GM12878 (cell line): ENCODE data around the gene IDH3A. TPM values are rescaled to one million over a fixed set of nuclear protein-coding genes. Genes with fewer than 3 reads are reported as not detected.

Source experiments
- ATF7 ChIP-seq: fragments of 450-650 bp; IDR thresholded peaks from 2 replicates; pipeline ENCODE4 v1.6.1; 2016; ENCODE audit warnings: low read depth, mild to moderate bottlenecking
- BHLHE40 ChIP-seq, 2 experiments: fragments of 450-650 bp in 1 of 2; IDR thresholded peaks; 2 replicates each; pipeline ENCODE4 v1.6.1; 2011 to 2017; ENCODE audit warnings: low read depth in 2 of 2, borderline replicate concordance in 1 of 2, improper control_type of control experiment in 1 of 2, low read length in 1 of 2, mild to moderate bottlenecking in 1 of 2
- CEBPB ChIP-seq, 2 experiments: fragments of 150-350 bp in 1 of 2; IDR thresholded peaks; 2 replicates each; pipeline ENCODE4 v1.6.1; 2012 to 2014; ENCODE audit warnings: low read depth in 2 of 2, low read length in 2 of 2, borderline replicate concordance in 1 of 2, inconsistent platforms in 1 of 2
- CHD1 ChIP-seq: IDR thresholded peaks from 2 replicates; pipeline ENCODE4 v1.6.1; 2012; ENCODE audit warnings: low read depth, low read length, improper control_type of control experiment
- CREB1 ChIP-seq: IDR thresholded peaks from 2 replicates; pipeline ENCODE4 v1.6.1; 2012; ENCODE audit warnings: low read depth, mild to moderate bottlenecking, inconsistent platforms
- EP300 ChIP-seq, 2 experiments: fragments of 150-350 bp in 1 of 2; IDR thresholded peaks; 2 replicates each; pipeline ENCODE4 v1.6.1; 2011 to 2012; ENCODE audit warnings: low read depth in 2 of 2, low read length in 2 of 2, borderline replicate concordance in 1 of 2, improper control_type of control experiment in 1 of 2, inconsistent platforms in 1 of 2; ENCODE audit not compliant: control insufficient read depth in 1 of 2
- GABPA ChIP-seq: IDR thresholded peaks from 2 replicates; pipeline ENCODE4 v1.6.1; 2014; ENCODE audit warnings: antibody characterized with exemption, low read depth, mild to moderate bottlenecking, inconsistent platforms
- GATAD2B ChIP-seq: fragments of 450-650 bp; conservative IDR thresholded peaks from 2 replicates; pipeline ENCODE4 v1.6.1; 2017; ENCODE audit warnings: low read depth, mild to moderate bottlenecking, moderate library complexity
- IRF4 ChIP-seq: IDR thresholded peaks from 2 replicates; pipeline ENCODE4 v1.6.1; 2011; ENCODE audit warnings: low read depth, low read length
- KAT2A ChIP-seq: conservative IDR thresholded peaks from 2 replicates; pipeline ENCODE4 v1.6.1; 2011; ENCODE audit warnings: low read depth, low read length; ENCODE audit not compliant: control insufficient read depth
- NFIC ChIP-seq: IDR thresholded peaks from 2 replicates; pipeline ENCODE4 v1.6.1; 2012; ENCODE audit warnings: low read depth, mild to moderate bottlenecking, inconsistent platforms, low read length, moderate library complexity
- RAD21 ChIP-seq: IDR thresholded peaks from 2 replicates; pipeline ENCODE4 v1.6.1; 2011; ENCODE audit warnings: mild to moderate bottlenecking, low read depth, low read length, moderate library complexity; ENCODE audit not compliant: insufficient read depth
- RAD51 ChIP-seq: fragments of 450-650 bp; IDR thresholded peaks from 2 replicates; pipeline ENCODE4 v1.6.1; 2016; ENCODE audit warnings: moderate library complexity, mild to moderate bottlenecking, inconsistent platforms
- SIX5 ChIP-seq: IDR thresholded peaks from 2 replicates; pipeline ENCODE4 v1.6.1; 2011; ENCODE audit warnings: mild to moderate bottlenecking, low read depth, low read length, moderate library complexity; ENCODE audit not compliant: severe bottlenecking
- SPI1 ChIP-seq: IDR thresholded peaks from 2 replicates; pipeline ENCODE4 v1.6.1; 2011; ENCODE audit warnings: low read depth, mild to moderate bottlenecking, low read length, moderate library complexity, borderline replicate concordance; ENCODE audit not compliant: insufficient read depth
- ZNF207 ChIP-seq: fragments of 450-650 bp; IDR thresholded peaks from 2 replicates; pipeline ENCODE4 v1.6.1; 2014; ENCODE audit warnings: antibody characterized with exemption, mild to moderate bottlenecking, borderline replicate concordance
- ZNF217 ChIP-seq: fragments of 450-650 bp; IDR thresholded peaks from 2 replicates; pipeline ENCODE4 v1.6.1; 2017; ENCODE audit warnings: antibody characterized with exemption, mild to moderate bottlenecking
- ZNF274 ChIP-seq: IDR thresholded peaks from one replicate; pipeline ENCODE4 v1.8.0; 2011; ENCODE audit not compliant: insufficient read length, insufficient read depth
- ZNF384 ChIP-seq: IDR thresholded peaks from 2 replicates; pipeline ENCODE4 v1.6.1; 2012; ENCODE audit warnings: low read depth, mild to moderate bottlenecking, low read length, improper control_type of control experiment, borderline replicate concordance
- polyA plus RNA-seq, 11 experiments: library from polyadenylated mRNA; depleted of rRNA in 4 of 11; unstranded in 6 of 11; stranded (reverse) in 5 of 11; fragments of >200 nt; fragmentation: Nextera tagmentation in 4 of 11; fragmentation: Illumina TruSeq in 1 of 11; extraction: Ambion mirVana in 4 of 11; extraction: Trizol in 1 of 11; gene quantifications; 1 replicate in 1 of 11; 2 replicates in 10 of 11; pipeline versions ENCODE4 v1.2.1 to v1.2.3, GENCODE V29; 2011 to 2016; ENCODE audit warnings: inconsistent platforms in 2 of 11, missing spikeins in 2 of 11, low read depth in 1 of 11
- total RNA-seq, 4 experiments: library from RNA; depleted of rRNA in 3 of 4; stranded (reverse); fragments of >200 nt in 3 of 4; fragmentation: Illumina TruSeq in 1 of 4; extraction: Trizol in 1 of 4; gene quantifications; 2 replicates each; pipeline versions ENCODE4 v1.2.1 to v1.2.3, GENCODE V29; 2013 to 2021
- TF ChIP-seq, protein P1 (sequence below): fragments of 450-650 bp; IDR thresholded peaks from 2 replicates; pipeline ENCODE4 v1.6.1; 2017; ENCODE audit warnings: mild to moderate bottlenecking, moderate library complexity
- TF ChIP-seq, protein P2 (sequence below): fragments of 450-650 bp; IDR thresholded peaks from 2 replicates; pipeline ENCODE4 v1.6.1; 2016; ENCODE audit warnings: mild to moderate bottlenecking
- TF ChIP-seq, protein P3 (sequence below): fragments of 450-650 bp; IDR thresholded peaks from 2 replicates; pipeline ENCODE4 v1.6.1; 2017; ENCODE audit warnings: mild to moderate bottlenecking, low read depth, inconsistent platforms; ENCODE audit not compliant: poor library complexity, severe bottlenecking

Gene IDH3A
- total and polyA plus RNA-seq, 10 of the 15 experiments (the other 5 are each of a cell fraction or from before 2014, with no cell fraction given): 83.9 to 254 (median 195) TPM

DNA sequence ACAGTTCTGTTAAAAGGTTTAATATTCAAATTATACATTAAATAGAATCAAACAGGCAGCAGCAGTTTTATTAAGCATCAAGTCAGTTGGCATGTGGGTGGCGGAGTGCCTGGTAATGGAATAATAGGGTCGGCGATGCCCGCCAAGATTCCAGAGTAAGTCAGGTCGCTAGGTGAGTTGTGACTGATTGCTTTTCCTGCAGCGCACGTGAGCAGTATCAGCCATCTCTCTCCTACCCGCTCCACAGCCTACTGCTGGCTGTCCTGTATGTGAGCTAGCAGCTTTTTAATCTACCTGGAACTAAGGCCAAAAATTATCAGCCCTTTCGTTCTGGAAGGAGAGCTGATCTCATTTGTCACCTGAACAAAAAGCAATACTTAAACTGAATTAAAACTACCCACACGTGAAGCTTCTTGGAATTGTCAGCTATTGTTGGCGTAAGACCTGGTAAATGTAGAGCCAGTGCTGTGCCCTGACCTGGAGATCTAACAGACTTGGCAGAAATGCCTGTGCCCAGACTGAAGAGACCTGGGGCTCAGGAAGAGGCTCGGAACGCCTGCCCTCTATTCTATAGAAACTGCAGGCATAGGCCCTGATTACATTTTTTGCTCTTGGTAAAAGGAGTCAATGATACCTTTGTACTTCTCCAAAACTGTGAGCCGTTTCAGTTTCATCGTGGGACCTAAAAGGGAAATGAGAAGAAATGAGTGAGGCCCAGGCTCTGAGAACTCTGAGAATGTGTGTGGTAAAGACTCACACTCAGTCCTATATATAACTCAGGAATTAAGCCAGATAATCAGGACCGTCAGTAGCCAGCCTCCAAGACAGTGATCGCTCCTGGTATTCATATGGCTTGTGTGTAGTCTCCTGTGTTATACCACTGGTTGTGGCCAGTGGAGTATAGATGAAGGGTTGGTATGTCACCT lies 21.9 kb downstream of the IDH3A start (continued):
- 0 out of 2 replicates have a peak, but pooled peaks have one; percentile 33 for TF ChIP-seq IRF4
- TF ChIP-seq GABPA: no peak
- TF ChIP-seq, protein P1, sequence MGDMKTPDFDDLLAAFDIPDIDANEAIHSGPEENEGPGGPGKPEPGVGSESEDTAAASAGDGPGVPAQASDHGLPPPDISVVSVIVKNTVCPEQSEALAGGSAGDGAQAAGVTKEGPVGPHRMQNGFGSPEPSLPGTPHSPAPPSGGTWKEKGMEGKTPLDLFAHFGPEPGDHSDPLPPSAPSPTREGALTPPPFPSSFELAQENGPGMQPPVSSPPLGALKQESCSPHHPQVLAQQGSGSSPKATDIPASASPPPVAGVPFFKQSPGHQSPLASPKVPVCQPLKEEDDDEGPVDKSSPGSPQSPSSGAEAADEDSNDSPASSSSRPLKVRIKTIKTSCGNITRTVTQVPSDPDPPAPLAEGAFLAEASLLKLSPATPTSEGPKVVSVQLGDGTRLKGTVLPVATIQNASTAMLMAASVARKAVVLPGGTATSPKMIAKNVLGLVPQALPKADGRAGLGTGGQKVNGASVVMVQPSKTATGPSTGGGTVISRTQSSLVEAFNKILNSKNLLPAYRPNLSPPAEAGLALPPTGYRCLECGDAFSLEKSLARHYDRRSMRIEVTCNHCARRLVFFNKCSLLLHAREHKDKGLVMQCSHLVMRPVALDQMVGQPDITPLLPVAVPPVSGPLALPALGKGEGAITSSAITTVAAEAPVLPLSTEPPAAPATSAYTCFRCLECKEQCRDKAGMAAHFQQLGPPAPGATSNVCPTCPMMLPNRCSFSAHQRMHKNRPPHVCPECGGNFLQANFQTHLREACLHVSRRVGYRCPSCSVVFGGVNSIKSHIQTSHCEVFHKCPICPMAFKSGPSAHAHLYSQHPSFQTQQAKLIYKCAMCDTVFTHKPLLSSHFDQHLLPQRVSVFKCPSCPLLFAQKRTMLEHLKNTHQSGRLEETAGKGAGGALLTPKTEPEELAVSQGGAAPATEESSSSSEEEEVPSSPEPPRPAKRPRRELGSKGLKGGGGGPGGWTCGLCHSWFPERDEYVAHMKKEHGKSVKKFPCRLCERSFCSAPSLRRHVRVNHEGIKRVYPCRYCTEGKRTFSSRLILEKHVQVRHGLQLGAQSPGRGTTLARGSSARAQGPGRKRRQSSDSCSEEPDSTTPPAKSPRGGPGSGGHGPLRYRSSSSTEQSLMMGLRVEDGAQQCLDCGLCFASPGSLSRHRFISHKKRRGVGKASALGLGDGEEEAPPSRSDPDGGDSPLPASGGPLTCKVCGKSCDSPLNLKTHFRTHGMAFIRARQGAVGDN: peak; percentile 74
- TF ChIP-seq ZNF384: no peak
- TF ChIP-seq NFIC: peak; percentile 73
- 0 out of 4 replicates have a peak, but pooled peaks of 1 of the 2 experiments have one; percentile 69 for TF ChIP-seq CEBPB (IDR thresholded peaks at IDR 0.05; ENCODE audit: borderline replicate concordance in 1 of 2, low read depth in 2 of 2, low read length in 2 of 2)
- TF ChIP-seq ATF7: peak; percentile 64; the same call in 1 of the 2 replicates
- TF ChIP-seq, protein P2, sequence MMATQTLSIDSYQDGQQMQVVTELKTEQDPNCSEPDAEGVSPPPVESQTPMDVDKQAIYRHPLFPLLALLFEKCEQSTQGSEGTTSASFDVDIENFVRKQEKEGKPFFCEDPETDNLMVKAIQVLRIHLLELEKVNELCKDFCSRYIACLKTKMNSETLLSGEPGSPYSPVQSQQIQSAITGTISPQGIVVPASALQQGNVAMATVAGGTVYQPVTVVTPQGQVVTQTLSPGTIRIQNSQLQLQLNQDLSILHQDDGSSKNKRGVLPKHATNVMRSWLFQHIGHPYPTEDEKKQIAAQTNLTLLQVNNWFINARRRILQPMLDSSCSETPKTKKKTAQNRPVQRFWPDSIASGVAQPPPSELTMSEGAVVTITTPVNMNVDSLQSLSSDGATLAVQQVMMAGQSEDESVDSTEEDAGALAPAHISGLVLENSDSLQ: no peak
- TF ChIP-seq RAD21: no peak
- TF ChIP-seq KAT2A: no peak
- no peak for TF ChIP-seq RAD51
- TF ChIP-seq ZNF274: no peak
- TF ChIP-seq BHLHE40 (IDR thresholded peaks at IDR 0.05; ENCODE audit: borderline replicate concordance in 1 of 2, low read depth in 2 of 2, low read length in 1 of 2): no peak
- TF ChIP-seq ZNF207: no peak
- TF ChIP-seq CHD1: no peak
- TF ChIP-seq, protein P3, sequence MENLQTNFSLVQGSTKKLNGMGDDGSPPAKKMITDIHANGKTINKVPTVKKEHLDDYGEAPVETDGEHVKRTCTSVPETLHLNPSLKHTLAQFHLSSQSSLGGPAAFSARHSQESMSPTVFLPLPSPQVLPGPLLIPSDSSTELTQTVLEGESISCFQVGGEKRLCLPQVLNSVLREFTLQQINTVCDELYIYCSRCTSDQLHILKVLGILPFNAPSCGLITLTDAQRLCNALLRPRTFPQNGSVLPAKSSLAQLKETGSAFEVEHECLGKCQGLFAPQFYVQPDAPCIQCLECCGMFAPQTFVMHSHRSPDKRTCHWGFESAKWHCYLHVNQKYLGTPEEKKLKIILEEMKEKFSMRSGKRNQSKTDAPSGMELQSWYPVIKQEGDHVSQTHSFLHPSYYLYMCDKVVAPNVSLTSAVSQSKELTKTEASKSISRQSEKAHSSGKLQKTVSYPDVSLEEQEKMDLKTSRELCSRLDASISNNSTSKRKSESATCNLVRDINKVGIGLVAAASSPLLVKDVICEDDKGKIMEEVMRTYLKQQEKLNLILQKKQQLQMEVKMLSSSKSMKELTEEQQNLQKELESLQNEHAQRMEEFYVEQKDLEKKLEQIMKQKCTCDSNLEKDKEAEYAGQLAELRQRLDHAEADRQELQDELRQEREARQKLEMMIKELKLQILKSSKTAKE: peak; percentile 60
- TF ChIP-seq SIX5: no peak
- TF ChIP-seq EP300 (IDR thresholded peaks at IDR 0.05; ENCODE audit: borderline replicate concordance in 1 of 2, control insufficient read depth in 1 of 2, low read depth in 2 of 2, low read length in 2 of 2): peak; percentile 36 to 70; a peak in 2 of 4 replicates
- peak; percentile 92 for TF ChIP-seq SPI1
- TF ChIP-seq ZNF217: no peak
- TF ChIP-seq CREB1: 0 out of 2 replicates have a peak, but pooled peaks have one; percentile 30
- TF ChIP-seq GATAD2B: no peak
